ENCODE results near the gene ARHGAP26. TPM values are rescaled to one million over a fixed set of nuclear protein-coding genes. Genes with fewer than 3 reads are reported as not detected.

Gene ARHGAP26
- total RNA-seq, 1 experiment from 2014 or later, result 34.5 TPM

DNA sequence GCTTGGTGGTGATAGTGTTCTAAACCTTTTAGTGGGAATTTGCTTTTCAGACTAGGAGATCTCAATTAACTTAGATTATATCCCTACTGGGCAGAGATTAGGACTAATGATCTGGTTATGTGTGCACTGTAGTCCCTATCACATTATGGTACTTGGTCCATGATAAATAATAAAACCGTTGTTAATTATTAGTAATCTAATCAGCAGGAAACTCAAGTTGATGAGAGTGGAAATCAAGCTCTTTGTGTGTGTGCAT is 262.3 kb downstream of the ARHGAP26 start:
- Histone ChIP-seq H3K9me3 (ENCODE audit: control insufficient read depth in 1 of 2, insufficient read depth in 1 of 2, low read depth in 1 of 2, low read length in 2 of 2) (no peaks in the 10 kb centered on the region), H3K36me3 (ENCODE audit: control insufficient read depth in 1 of 2, insufficient read depth in 2 of 2, low read length in 2 of 2) (no peaks in the 10 kb centered on the region), H3K4me1 (ENCODE audit: control insufficient read depth in 1 of 2, insufficient read depth in 2 of 2, low read length in 2 of 2) (peaks cover 18 to 37% of the 10 kb centered on the region in 2 experiments), H3K27ac (ENCODE audit: low read depth, low read length) (no peak overlapping the region), H3K9ac (ENCODE audit: low read length) (no peak overlapping the region), H3K4me3 (replicated peaks in 1 of 2; ENCODE audit: low read depth in 1 of 2, low read length in 2 of 2) (no peak overlapping the region), H3K9me2 (ENCODE audit: insufficient read depth) (no peaks in the 10 kb centered on the region), H3K79me2 (ENCODE audit: insufficient read depth, low read length) (no peaks in the 10 kb centered on the region), H3K27me3 (ENCODE audit: insufficient read depth, low read length) (no peaks in the 10 kb centered on the region; the same call in 1 of the 2 replicates), H4K20me1 (ENCODE audit: insufficient read depth) (no peaks in the 10 kb centered on the region), H2AFZ (ENCODE audit: low read depth, low read length, poor library complexity, severe bottlenecking) (no peak overlapping the region), H3K4me2 (ENCODE audit: low read length) (no peak overlapping the region)
- CTCF ChIA-PET, result no interaction called here
- ATAC-seq (no peak), DNase-seq (ENCODE audit: low read depth, low spot score) (no peak)
- intact Hi-C loops (cut with micrococcal nuclease), result no loop called here
- RAD21 ChIA-PET (ENCODE audit: low non-redundant PET in 1 of 2, low total read pairs in 2 of 2, uncharacterized antibody in 2 of 2, unreplicated experiment in 2 of 2), result no interaction called here
- TF ChIP-seq SIN3A (IDR thresholded peaks at IDR 0.05; ENCODE audit: low read depth), result no peak
- no peak for TF ChIP-seq SP1 (IDR thresholded peaks at IDR 0.05; ENCODE audit: low read depth)
- no peak for TF ChIP-seq SRF (IDR thresholded peaks at IDR 0.05; ENCODE audit: low read depth)
- TF ChIP-seq, protein P1, sequence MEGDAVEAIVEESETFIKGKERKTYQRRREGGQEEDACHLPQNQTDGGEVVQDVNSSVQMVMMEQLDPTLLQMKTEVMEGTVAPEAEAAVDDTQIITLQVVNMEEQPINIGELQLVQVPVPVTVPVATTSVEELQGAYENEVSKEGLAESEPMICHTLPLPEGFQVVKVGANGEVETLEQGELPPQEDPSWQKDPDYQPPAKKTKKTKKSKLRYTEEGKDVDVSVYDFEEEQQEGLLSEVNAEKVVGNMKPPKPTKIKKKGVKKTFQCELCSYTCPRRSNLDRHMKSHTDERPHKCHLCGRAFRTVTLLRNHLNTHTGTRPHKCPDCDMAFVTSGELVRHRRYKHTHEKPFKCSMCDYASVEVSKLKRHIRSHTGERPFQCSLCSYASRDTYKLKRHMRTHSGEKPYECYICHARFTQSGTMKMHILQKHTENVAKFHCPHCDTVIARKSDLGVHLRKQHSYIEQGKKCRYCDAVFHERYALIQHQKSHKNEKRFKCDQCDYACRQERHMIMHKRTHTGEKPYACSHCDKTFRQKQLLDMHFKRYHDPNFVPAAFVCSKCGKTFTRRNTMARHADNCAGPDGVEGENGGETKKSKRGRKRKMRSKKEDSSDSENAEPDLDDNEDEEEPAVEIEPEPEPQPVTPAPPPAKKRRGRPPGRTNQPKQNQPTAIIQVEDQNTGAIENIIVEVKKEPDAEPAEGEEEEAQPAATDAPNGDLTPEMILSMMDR (IDR thresholded peaks at IDR 0.05 in 2 of 3, conservative IDR thresholded peaks at IDR 0.05 in 1 of 3; ENCODE audit: borderline replicate concordance in 1 of 3, insufficient read depth in 1 of 3, low read depth in 2 of 3, low read length in 2 of 3), result no peak
- TF ChIP-seq EZH2phosphoT487 (IDR thresholded peaks at IDR 0.05; ENCODE audit: borderline replicate concordance), result no peak
- no peak for TF ChIP-seq CEBPB (IDR thresholded peaks at IDR 0.05; ENCODE audit: low read depth)
- TF ChIP-seq, protein P2, sequence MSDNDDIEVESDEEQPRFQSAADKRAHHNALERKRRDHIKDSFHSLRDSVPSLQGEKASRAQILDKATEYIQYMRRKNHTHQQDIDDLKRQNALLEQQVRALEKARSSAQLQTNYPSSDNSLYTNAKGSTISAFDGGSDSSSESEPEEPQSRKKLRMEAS (IDR thresholded peaks at IDR 0.05), result no peak
- TF ChIP-seq ELF1 (IDR thresholded peaks at IDR 0.05; ENCODE audit: borderline replicate concordance, low read depth), result no peak
- TF ChIP-seq RAD21 (IDR thresholded peaks at IDR 0.05; ENCODE audit: low read depth), result no peak
- no peak for TF ChIP-seq JUND (IDR thresholded peaks at IDR 0.05)
- TF ChIP-seq, protein P3, sequence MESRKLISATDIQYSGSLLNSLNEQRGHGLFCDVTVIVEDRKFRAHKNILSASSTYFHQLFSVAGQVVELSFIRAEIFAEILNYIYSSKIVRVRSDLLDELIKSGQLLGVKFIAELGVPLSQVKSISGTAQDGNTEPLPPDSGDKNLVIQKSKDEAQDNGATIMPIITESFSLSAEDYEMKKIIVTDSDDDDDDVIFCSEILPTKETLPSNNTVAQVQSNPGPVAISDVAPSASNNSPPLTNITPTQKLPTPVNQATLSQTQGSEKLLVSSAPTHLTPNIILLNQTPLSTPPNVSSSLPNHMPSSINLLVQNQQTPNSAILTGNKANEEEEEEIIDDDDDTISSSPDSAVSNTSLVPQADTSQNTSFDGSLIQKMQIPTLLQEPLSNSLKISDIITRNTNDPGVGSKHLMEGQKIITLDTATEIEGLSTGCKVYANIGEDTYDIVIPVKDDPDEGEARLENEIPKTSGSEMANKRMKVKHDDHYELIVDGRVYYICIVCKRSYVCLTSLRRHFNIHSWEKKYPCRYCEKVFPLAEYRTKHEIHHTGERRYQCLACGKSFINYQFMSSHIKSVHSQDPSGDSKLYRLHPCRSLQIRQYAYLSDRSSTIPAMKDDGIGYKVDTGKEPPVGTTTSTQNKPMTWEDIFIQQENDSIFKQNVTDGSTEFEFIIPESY (IDR thresholded peaks at IDR 0.05; ENCODE audit: extremely low read depth, insufficient replicate concordance, low read length), result no peak
- no peak for TF ChIP-seq CBX3 (IDR thresholded peaks at IDR 0.05; ENCODE audit: low read depth)
- TF ChIP-seq, protein P4, sequence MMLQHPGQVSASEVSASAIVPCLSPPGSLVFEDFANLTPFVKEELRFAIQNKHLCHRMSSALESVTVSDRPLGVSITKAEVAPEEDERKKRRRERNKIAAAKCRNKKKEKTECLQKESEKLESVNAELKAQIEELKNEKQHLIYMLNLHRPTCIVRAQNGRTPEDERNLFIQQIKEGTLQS (IDR thresholded peaks at IDR 0.05), result no peak
- TF ChIP-seq POLR2A (IDR thresholded peaks at IDR 0.05; ENCODE audit: borderline replicate concordance, extremely low read depth, insufficient read depth, insufficient read length), result no peak
- no peak for TF ChIP-seq ZFX (IDR thresholded peaks at IDR 0.05)
- no peak for TF ChIP-seq YY1 (IDR thresholded peaks at IDR 0.05; ENCODE audit: extremely low read depth, insufficient replicate concordance, low read depth, low read length)
- no peak for TF ChIP-seq FOSL1 (IDR thresholded peaks at IDR 0.05; ENCODE audit: low read depth)
- no TSS peak for BruUV-seq (replicated peaks)
- POLR2A ChIA-PET, result no interaction called here
